K562 (cell line): ENCODE data around the gene RNF26. TPM values are rescaled to one million over a fixed set of nuclear protein-coding genes. Genes with fewer than 3 reads are reported as not detected.
A peak's percentile ranks its signal among the peaks of the same experiment; 100 is the strongest.

Experiments
- ARID1B ChIP-seq: fragments of 450-650 bp; IDR thresholded peaks from 2 replicates; pipeline ENCODE4 v1.6.1; 2016; ENCODE audit warnings: antibody characterized with exemption, mild to moderate bottlenecking, inconsistent platforms
- ARNT ChIP-seq, 2 experiments: fragments of 450-650 bp; IDR thresholded peaks; 2 replicates each; pipeline ENCODE4 v1.6.1; 2016; ENCODE audit warnings: mild to moderate bottlenecking in 1 of 2
- ATF1 ChIP-seq, 2 experiments: fragments of 450-650 bp in 1 of 2; IDR thresholded peaks; 2 replicates each; pipeline ENCODE4 v1.6.1; 2016; ENCODE audit warnings: missing compliant biosample characterization in 1 of 2, missing genetic modification characterization in 1 of 2
- BACH1 ChIP-seq: fragments of 200-800 bp; sonication (Bioruptor generic); IDR thresholded peaks from 2 replicates; pipeline ENCODE4 v1.6.1; 2016; ENCODE audit warnings: missing genetic modification characterization, missing compliant biosample characterization
- BCOR ChIP-seq: fragments of 450-650 bp; IDR thresholded peaks from 2 replicates; pipeline ENCODE4 v1.6.1; 2016
- CBX1 ChIP-seq: sonication (generic); IDR thresholded peaks from 2 replicates; pipeline ENCODE4 v1.6.1; 2016; ENCODE audit warnings: antibody characterized with exemption, low read depth, mild to moderate bottlenecking
- DIDO1 ChIP-seq: fragments of 450-650 bp; IDR thresholded peaks from 2 replicates; pipeline ENCODE4 v1.6.1; 2016; ENCODE audit warnings: low read depth, missing biosample characterization, missing genetic modification characterization
- HDAC2 ChIP-seq: fragments of 450-650 bp; IDR thresholded peaks from 2 replicates; pipeline ENCODE4 v1.6.1; 2016; ENCODE audit warnings: mild to moderate bottlenecking
- RB1 ChIP-seq: fragments of 450-650 bp; IDR thresholded peaks from 2 replicates; pipeline ENCODE4 v1.6.1; 2017; ENCODE audit warnings: low read depth, mild to moderate bottlenecking
- RBM25 ChIP-seq: fragments of 200-400 bp; formaldehyde crosslinking; IDR thresholded peaks from 2 replicates; pipeline ENCODE4 v1.6.1; 2018; ENCODE audit warnings: low read length, low read depth, moderate library complexity; ENCODE audit not compliant: severe bottlenecking
- SMARCE1 ChIP-seq: fragments of 450-650 bp; IDR thresholded peaks from 2 replicates; pipeline ENCODE4 v1.7.1; 2016; ENCODE audit warnings: mild to moderate bottlenecking
- SMC3 ChIP-seq: conservative IDR thresholded peaks from 2 replicates; pipeline ENCODE4 v1.6.1; 2011; ENCODE audit warnings: low read depth, low read length, improper control_type of control experiment; ENCODE audit not compliant: insufficient read depth
- SOX6 ChIP-seq: fragments of 450-650 bp; IDR thresholded peaks from 2 replicates; pipeline ENCODE4 v1.6.1; 2014; ENCODE audit warnings: mild to moderate bottlenecking
- SRF ChIP-seq, 2 experiments: fragments of 250-450, 450-650 bp in 1 of 2; sonication (Bioruptor Pico) in 1 of 2; sonication (generic) in 1 of 2; formaldehyde crosslinking; IDR thresholded peaks; 2 replicates each; pipeline versions ENCODE4 v1.5.0 to v1.5.1; 2020 to 2022; ENCODE audit warnings: mild to moderate bottlenecking in 1 of 2, missing genetic modification reagents in 1 of 2
- TBL1XR1 ChIP-seq, 2 experiments: IDR thresholded peaks; 2 replicates each; pipeline ENCODE4 v1.6.1; 2012; ENCODE audit warnings: improper control_type of control experiment in 2 of 2, low read length in 2 of 2, mild to moderate bottlenecking in 1 of 2
- TEAD4 ChIP-seq, 2 experiments: sonication (generic) in 1 of 2; formaldehyde crosslinking in 1 of 2; IDR thresholded peaks; 2 replicates each; pipeline versions ENCODE4 v1.6.1 to v1.8.0; 2012 to 2022; ENCODE audit warnings: borderline replicate concordance in 1 of 2, inconsistent platforms in 1 of 2, low read length in 1 of 2, mild to moderate bottlenecking in 1 of 2, missing genetic modification reagents in 1 of 2
- ZNF134 ChIP-seq: fragments of 250-450 bp; sonication (Bioruptor Pico); conservative IDR thresholded peaks from 2 replicates; pipeline ENCODE4 v1.4.0; 2020
- ZNF232 ChIP-seq: sonication (generic); formaldehyde crosslinking; IDR thresholded peaks from 2 replicates; pipeline ENCODE4 v1.8.0; 2022; ENCODE audit warnings: mild to moderate bottlenecking, missing genetic modification reagents
- ZNF24 ChIP-seq: fragments of 450-650 bp; IDR thresholded peaks from 2 replicates; pipeline ENCODE4 v1.6.1; 2016
- ZNF583 ChIP-seq: fragments of 250-450 bp; sonication (Bioruptor Pico); IDR thresholded peaks from 2 replicates; pipeline ENCODE4 v1.4.0; 2020
- polyA plus RNA-seq, 8 experiments: library from polyadenylated mRNA; depleted of rRNA in 4 of 8; stranded (reverse) in 5 of 8; unstranded in 3 of 8; fragments of >200 nt; fragmentation: Nextera tagmentation in 2 of 8; fragmentation: Illumina TruSeq in 1 of 8; extraction: Ambion mirVana in 2 of 8; extraction: Trizol in 1 of 8; gene quantifications; 2 replicates each; pipeline versions ENCODE4 v1.2.1 to v1.2.3, GENCODE V29; 2011 to 2014; ENCODE audit warnings: inconsistent platforms in 1 of 8, missing spikeins in 1 of 8
- total RNA-seq, 7 experiments: library from RNA; depleted of rRNA in 6 of 7; stranded (reverse); fragments of >200 nt in 6 of 7; fragmentation: Illumina TruSeq in 2 of 7; extraction: Trizol in 2 of 7; gene quantifications; 2 replicates each; pipeline versions ENCODE4 v1.2.1 to v1.2.3, GENCODE V29; 2011 to 2021; ENCODE audit warnings: low replicate concordance in 1 of 7
- TF ChIP-seq, protein P1 (sequence below): IDR thresholded peaks from 2 replicates; pipeline ENCODE4 v1.6.1; 2011; ENCODE audit not compliant: insufficient read length; ENCODE audit errors: extremely low read depth
- TF ChIP-seq, protein P2 (sequence below), 2 experiments: fragments of 450-650 bp; conservative IDR thresholded peaks; 2 replicates each; pipeline ENCODE4 v1.6.1; 2017; ENCODE audit warnings: mild to moderate bottlenecking in 2 of 2, moderate library complexity in 2 of 2
- TF ChIP-seq, protein P3 (sequence below): IDR thresholded peaks from 3 replicates; pipeline ENCODE4 v1.6.1; 2011; ENCODE audit warnings: borderline replicate concordance, mild to moderate bottlenecking; ENCODE audit not compliant: insufficient read length, insufficient read depth

The RNF26 gene
- total and polyA plus RNA-seq, 9 of the 15 experiments (the other 6 are each of a cell fraction or from before 2014, with no cell fraction given) = 5.3 to 53.6 (median 12.7) TPM

DNA sequence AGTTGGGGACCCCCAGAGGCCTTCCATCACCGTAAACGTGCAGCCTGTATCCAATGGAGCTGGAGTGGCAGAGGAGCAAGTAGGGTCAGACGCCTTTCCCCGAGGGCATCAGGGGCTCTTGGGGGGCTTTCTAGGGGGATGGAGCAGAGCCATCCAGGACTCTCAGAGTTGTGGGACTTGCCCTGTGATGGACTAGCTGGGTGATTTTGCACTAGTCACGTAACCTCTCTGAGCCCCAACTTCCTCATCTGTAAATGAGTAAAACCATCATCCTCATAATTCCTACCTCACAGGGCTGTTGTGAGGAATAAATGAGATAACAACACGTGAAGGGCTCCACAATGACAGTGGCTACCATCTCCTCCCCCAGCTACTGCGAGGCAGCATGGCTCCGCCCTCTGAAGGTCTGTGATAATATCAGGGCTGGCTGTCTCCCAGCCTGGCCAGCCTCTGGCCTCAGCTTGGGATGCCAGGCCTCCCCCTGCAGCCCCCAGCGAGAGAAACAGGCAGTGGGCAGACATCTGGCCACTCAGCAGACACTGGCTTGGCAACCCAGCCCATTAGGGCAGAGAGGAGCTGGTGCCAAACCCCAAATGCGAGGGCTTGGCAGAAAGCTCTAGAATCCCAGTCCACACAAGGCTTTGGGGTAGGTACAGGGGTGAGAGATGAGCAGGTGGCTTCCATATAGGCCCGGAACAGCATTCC, 40.5 kb downstream of the RNF26 start (continued):
- TF ChIP-seq SRF (CRISPR knock-in tag; IDR thresholded peaks at IDR 0.05) (peak in 1 of 2 experiments; percentile 23; a peak in 1 of 4 replicates), DIDO1 (tag) (no peak), ATF1 (CRISPR knock-in tag; IDR thresholded peaks at IDR 0.05) (no peak), ATF1 (tag; IDR thresholded peaks at IDR 0.05) (peak; percentile 52; the same call in 1 of the 2 replicates), HDAC2 (0 out of 2 replicates have a peak, but pooled peaks have one; percentile 39), SMC3 (no peak), SMARCE1 (0 out of 2 replicates have a peak, but pooled peaks have one; percentile 44), ARID1B (peak; percentile 46; the same call in 1 of the 2 replicates), BCOR (peak; percentile 78), TBL1XR1 (IDR thresholded peaks at IDR 0.05; ENCODE audit: low read length in 2 of 2) (0 out of 4 replicates have a peak, but pooled peaks of 1 of the 2 experiments have one; percentile 41), ZNF24 (no peak), ZNF232 (CRISPR knock-in tag) (no peak), SOX6 (peak; percentile 81), ZNF583 (CRISPR knock-in tag) (no peak), CBX1 (0 out of 2 replicates have a peak, but pooled peaks have one; percentile 19), TEAD4 (IDR thresholded peaks at IDR 0.05; ENCODE audit: low read length) (peak; percentile 26; the same call in 1 of the 2 replicates), TEAD4 (CRISPR knock-in tag; IDR thresholded peaks at IDR 0.05; ENCODE audit: borderline replicate concordance) (no peak), ARNT (IDR thresholded peaks at IDR 0.05) (0 out of 4 replicates have a peak, but pooled peaks of 1 of the 2 experiments have one; percentile 10), RB1 (0 out of 2 replicates have a peak, but pooled peaks have one; percentile 9), BACH1 (tag) (no peak), ZNF134 (CRISPR knock-in tag) (no peak), RBM25 (peak; percentile 79)
- TF ChIP-seq, protein P1, sequence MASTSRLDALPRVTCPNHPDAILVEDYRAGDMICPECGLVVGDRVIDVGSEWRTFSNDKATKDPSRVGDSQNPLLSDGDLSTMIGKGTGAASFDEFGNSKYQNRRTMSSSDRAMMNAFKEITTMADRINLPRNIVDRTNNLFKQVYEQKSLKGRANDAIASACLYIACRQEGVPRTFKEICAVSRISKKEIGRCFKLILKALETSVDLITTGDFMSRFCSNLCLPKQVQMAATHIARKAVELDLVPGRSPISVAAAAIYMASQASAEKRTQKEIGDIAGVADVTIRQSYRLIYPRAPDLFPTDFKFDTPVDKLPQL = no peak
- TF ChIP-seq, protein P2, sequence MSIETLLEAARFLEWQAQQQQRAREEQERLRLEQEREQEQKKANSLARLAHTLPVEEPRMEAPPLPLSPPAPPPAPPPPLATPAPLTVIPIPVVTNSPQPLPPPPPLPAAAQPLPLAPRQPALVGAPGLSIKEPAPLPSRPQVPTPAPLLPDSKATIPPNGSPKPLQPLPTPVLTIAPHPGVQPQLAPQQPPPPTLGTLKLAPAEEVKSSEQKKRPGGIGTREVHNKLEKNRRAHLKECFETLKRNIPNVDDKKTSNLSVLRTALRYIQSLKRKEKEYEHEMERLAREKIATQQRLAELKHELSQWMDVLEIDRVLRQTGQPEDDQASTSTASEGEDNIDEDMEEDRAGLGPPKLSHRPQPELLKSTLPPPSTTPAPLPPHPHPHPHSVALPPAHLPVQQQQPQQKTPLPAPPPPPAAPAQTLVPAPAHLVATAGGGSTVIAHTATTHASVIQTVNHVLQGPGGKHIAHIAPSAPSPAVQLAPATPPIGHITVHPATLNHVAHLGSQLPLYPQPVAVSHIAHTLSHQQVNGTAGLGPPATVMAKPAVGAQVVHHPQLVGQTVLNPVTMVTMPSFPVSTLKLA (conservative IDR thresholded peaks at IDR 0.05) = peak; percentile 49 to 78
- TF ChIP-seq, protein P3, sequence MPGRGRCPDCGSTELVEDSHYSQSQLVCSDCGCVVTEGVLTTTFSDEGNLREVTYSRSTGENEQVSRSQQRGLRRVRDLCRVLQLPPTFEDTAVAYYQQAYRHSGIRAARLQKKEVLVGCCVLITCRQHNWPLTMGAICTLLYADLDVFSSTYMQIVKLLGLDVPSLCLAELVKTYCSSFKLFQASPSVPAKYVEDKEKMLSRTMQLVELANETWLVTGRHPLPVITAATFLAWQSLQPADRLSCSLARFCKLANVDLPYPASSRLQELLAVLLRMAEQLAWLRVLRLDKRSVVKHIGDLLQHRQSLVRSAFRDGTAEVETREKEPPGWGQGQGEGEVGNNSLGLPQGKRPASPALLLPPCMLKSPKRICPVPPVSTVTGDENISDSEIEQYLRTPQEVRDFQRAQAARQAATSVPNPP = no peak
